Stimulated activated CD8-positive, alpha-beta memory T cell treated with anti-CD3 and anti-CD28 coated beads, Interleukin-2, amount 100 ng/mL, for 1 hour (primary cell): ENCODE measurements around the gene PCDH15.

Experiments used
- DNase-seq, 2 donors: peaks; one replicate each; pipeline ENCODE4 v3.0.0-alpha.2; 2020; ENCODE audit warnings: low read depth in 2 of 2

Gene PCDH15

GRCh38 chr10:54800741-54801421 is at the start of gene PCDH15:
TSS of gene PCDH15 (minus strand) at chr10:54801231. CDS start at chr10:54664262, 136,969 bp downstream.
- no peak for DNase-seq

GRCh38 chr10:54843932-54844331 is 42.9 kb upstream of the PCDH15 start:
- no peak for DNase-seq

- DNase-seq = no peak
Observed at GRCh38 chr10:54843085-54843646, 42.1 kb upstream of the PCDH15 start.

GRCh38 chr10:54837479-54837878 is 36.4 kb upstream of the PCDH15 start:
- no peak for DNase-seq

- DNase-seq = no peak
Observed at GRCh38 chr10:54833029-54833428, 32.0 kb upstream of the PCDH15 start.

- no peak for DNase-seq
Observed at GRCh38 chr10:54826994-54827560, 26.0 kb upstream of the PCDH15 start.

- DNase-seq = no peak
Observed at GRCh38 chr10:54815583-54815982, 14.6 kb upstream of the PCDH15 start.

- no peak for DNase-seq
Observed at GRCh38 chr10:54808186-54808935, 7.3 kb upstream of the PCDH15 start.

- DNase-seq = no peak
Observed at GRCh38 chr10:54799506-54799905, 1.5 kb downstream of the PCDH15 start.

- no peak for DNase-seq
Observed at GRCh38 chr10:54797636-54798321, 3.3 kb downstream of the PCDH15 start.

GRCh38 chr10:54796881-54797280 is 4.2 kb downstream of the PCDH15 start:
- DNase-seq = no peak

- no peak for DNase-seq
Observed at GRCh38 chr10:54776622-54777021, 24.4 kb downstream of the PCDH15 start.

- no peak for DNase-seq
Observed at GRCh38 chr10:54772468-54773122, 28.4 kb downstream of the PCDH15 start.

GRCh38 chr10:54769051-54769450 is 32.0 kb downstream of the PCDH15 start:
- DNase-seq = no peak

- no peak for DNase-seq
Observed at GRCh38 chr10:54758791-54759190, 42.2 kb downstream of the PCDH15 start.

- no peak for DNase-seq
Observed at GRCh38 chr10:54749623-54750022, 51.4 kb downstream of the PCDH15 start.

- DNase-seq = no peak
Observed at GRCh38 chr10:54745436-54745835, 55.6 kb downstream of the PCDH15 start.

GRCh38 chr10:54742416-54742815 is 58.6 kb downstream of the PCDH15 start:
- DNase-seq = no peak

- no peak for DNase-seq
Observed at GRCh38 chr10:54728511-54728910, 72.5 kb downstream of the PCDH15 start.

GRCh38 chr10:54722075-54722474 is 79.0 kb downstream of the PCDH15 start:
- DNase-seq = no peak

- DNase-seq = no peak
Observed at GRCh38 chr10:54710918-54711317, 90.1 kb downstream of the PCDH15 start.

GRCh38 chr10:54708591-54708990 is 92.4 kb downstream of the PCDH15 start:
- DNase-seq = no peak
